Measurements from ENCODE around the gene DGKG. TPM values are rescaled to one million over a fixed set of nuclear protein-coding genes. Genes with fewer than 3 reads are reported as not detected.

Gene DGKG
- total RNA-seq, 1 donor: 2.5 TPM

GRCh38 chr3:186258968-186259367, 103.1 kb downstream of the DGKG start:
- Histone ChIP-seq H3K9me3 (ENCODE audit: low read depth, low read length) (no peaks in the 10 kb centered on the region), H3K27me3 (ENCODE audit: insufficient read depth, low read length) (no peaks in the 10 kb centered on the region), H3K4me1 (ENCODE audit: insufficient read depth, low read length) (peaks cover 16% of the 10 kb centered on the region), H3K4me3 (ENCODE audit: low read length) (no peak overlapping the region)

DNA sequence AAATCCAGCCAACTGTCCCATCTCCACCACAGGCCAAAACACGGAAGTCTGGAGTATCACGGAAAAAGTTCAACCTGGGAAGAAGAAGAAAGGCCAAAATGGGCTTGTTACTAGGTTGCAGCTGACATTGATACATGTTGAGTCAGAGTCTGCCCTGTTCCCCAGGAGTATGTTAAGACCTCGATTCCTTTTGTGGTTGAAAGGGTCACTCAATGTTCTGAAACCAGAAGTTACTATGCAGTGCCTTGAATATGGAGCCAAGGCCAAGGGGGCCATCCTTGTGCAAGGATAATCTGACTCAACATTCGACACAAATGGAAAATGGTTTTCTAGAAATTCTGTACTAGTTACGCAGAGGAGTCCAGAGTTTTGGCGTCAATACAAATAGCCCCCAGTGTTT, 104.2 kb downstream of the DGKG start:
- Histone ChIP-seq H3K4me1 (ENCODE audit: insufficient read depth, low read length) (peaks cover 21% of the 10 kb centered on the region), H3K27me3 (ENCODE audit: insufficient read depth, low read length) (no peaks in the 10 kb centered on the region), H3K4me3 (ENCODE audit: low read length) (no peak overlapping the region), H3K9me3 (ENCODE audit: low read depth, low read length) (no peaks in the 10 kb centered on the region)

GRCh38 chr3:186255703-186256331, 106.2 kb downstream of the DGKG start:
- H3K4me3 ChIP-seq (ENCODE audit: low read length): no peak overlapping the region

DNA sequence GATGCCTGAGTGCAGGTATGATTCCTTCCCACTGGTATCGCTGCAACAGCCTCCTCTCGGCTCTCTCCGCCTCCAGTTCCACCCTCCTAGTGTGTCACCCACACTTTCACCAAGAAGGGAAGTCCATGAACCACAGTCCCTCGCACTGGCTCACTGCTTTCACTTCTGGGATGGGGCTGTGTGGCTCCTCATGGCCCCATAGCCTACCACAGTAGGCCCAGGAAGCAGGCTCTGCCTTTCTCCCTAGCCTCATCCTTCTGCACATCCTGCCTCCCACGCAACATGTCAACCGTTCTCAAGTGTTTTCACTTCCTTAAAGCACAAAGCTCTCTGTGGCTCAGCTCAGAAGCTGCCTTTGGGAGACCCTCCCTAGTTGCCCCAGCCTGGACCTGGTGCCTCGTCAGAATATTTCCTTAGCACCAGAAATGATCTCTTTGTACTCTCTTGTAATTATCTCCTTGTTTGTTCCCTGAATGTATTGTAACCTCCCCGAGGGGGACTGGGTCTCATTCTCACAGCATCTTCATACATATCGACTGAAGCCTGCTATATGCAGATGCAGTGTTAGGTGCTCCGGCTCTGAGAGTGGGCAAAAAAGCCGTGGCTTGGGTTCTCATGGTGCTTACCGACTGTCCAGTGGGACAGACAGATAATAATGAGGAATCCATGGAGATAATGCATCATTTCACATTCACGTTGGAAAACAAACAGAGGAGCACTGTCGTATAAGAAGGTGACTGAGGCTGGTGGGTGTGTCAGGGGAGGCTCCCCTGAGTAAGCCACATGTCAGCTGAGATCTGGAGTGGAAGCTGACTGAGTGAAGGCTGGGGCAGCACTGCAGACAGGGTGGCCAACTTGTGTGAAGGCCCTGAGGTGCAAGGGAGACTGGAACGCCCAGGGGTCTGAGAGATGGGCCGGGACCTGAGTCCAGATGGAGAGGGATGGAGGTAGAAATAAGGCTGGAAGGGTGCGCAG, 107.1 kb downstream of the DGKG start:
- peaks cover 21% of the 10 kb centered on the region for H3K4me1 ChIP-seq (ENCODE audit: insufficient read depth, low read length)
- no peak overlapping the region for H3K4me3 ChIP-seq (ENCODE audit: low read length)
- H3K27me3 ChIP-seq (ENCODE audit: insufficient read depth, low read length): no peaks in the 10 kb centered on the region
- H3K9me3 ChIP-seq (ENCODE audit: low read depth, low read length): no peaks in the 10 kb centered on the region

More at GRCh38 chr3:186255703-186256331, 106.2 kb downstream of the DGKG start:
- H3K27me3 ChIP-seq (ENCODE audit: insufficient read depth, low read length): no peaks in the 10 kb centered on the region
- H3K9me3 ChIP-seq (ENCODE audit: low read depth, low read length): no peaks in the 10 kb centered on the region
- H3K4me1 ChIP-seq (ENCODE audit: insufficient read depth, low read length): peaks cover 21% of the 10 kb centered on the region

GRCh38 chr3:186251948-186252619, 110.0 kb downstream of the DGKG start:
- Histone ChIP-seq H3K4me3 (ENCODE audit: low read length) (no peak overlapping the region), H3K4me1 (ENCODE audit: insufficient read depth, low read length) (peaks cover 21% of the 10 kb centered on the region), H3K27me3 (ENCODE audit: insufficient read depth, low read length) (no peaks in the 10 kb centered on the region), H3K9me3 (ENCODE audit: low read depth, low read length) (no peaks in the 10 kb centered on the region)

DNA sequence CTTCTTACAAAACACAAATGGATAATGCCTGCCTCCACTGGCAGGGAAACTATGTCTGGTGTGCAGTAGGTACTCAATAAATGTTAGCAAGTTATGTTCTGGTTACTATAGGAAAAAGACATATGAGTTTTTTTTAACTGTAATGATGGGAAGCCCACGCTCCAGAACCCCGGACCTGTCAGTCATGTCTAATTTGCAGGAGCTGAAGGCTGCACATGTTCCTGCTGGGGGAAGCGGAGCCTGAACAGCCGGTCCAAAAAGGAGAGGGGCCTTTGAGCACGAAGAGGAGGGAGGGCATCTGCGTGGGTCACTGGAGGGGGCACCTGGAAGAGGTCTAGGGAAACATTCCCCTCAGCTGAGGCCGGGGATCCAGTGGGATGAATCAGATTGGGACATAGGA, 113.2 kb downstream of the DGKG start:
- no peak overlapping the region for H3K4me3 ChIP-seq (ENCODE audit: low read length)
- H3K27me3 ChIP-seq (ENCODE audit: insufficient read depth, low read length): no peaks in the 10 kb centered on the region
- H3K4me1 ChIP-seq (ENCODE audit: insufficient read depth, low read length): peaks cover 3% of the 10 kb centered on the region
- H3K9me3 ChIP-seq (ENCODE audit: low read depth, low read length): no peaks in the 10 kb centered on the region

- Histone ChIP-seq H3K27me3 (ENCODE audit: insufficient read depth, low read length) (no peaks in the 10 kb centered on the region), H3K9me3 (ENCODE audit: low read depth, low read length) (no peaks in the 10 kb centered on the region), H3K4me3 (ENCODE audit: low read length) (no peak overlapping the region), H3K4me1 (ENCODE audit: insufficient read depth, low read length) (no peaks in the 10 kb centered on the region)
Observed at GRCh38 chr3:186247821-186248814, 113.9 kb downstream of the DGKG start.

- H3K9me3 ChIP-seq (ENCODE audit: low read depth, low read length): no peaks in the 10 kb centered on the region
- no peaks in the 10 kb centered on the region for H3K27me3 ChIP-seq (ENCODE audit: insufficient read depth, low read length)
- H3K4me1 ChIP-seq (ENCODE audit: insufficient read depth, low read length): peaks cover 8% of the 10 kb centered on the region
- H3K4me3 ChIP-seq (ENCODE audit: low read length): no peak overlapping the region
Observed at GRCh38 chr3:186246941-186247340, 115.1 kb downstream of the DGKG start.

DNA sequence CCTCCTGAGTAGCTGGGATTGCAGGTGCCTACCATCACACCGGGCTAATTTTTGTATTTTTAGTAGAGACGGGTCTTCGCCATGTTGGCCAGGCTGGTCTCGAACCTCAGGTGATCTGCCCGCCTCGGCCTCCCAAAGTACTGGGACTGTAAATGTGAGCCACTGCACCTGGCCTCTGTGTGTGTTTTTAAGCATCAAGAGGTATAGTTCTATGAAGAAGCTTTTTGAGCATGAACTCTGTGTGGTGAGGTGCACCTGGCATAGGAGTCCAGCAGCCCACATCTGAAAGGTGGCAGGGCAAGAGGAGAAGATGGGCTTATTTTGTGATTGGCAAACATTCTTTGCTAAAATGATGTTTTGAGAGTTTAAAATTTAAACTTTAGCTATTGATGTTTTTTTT, 118.0 kb downstream of the DGKG start:
- Histone ChIP-seq H3K9me3 (ENCODE audit: low read depth, low read length) (no peaks in the 10 kb centered on the region), H3K4me3 (ENCODE audit: low read length) (no peak overlapping the region), H3K27me3 (ENCODE audit: insufficient read depth, low read length) (no peaks in the 10 kb centered on the region), H3K4me1 (ENCODE audit: insufficient read depth, low read length) (peaks cover 10% of the 10 kb centered on the region)

DNA sequence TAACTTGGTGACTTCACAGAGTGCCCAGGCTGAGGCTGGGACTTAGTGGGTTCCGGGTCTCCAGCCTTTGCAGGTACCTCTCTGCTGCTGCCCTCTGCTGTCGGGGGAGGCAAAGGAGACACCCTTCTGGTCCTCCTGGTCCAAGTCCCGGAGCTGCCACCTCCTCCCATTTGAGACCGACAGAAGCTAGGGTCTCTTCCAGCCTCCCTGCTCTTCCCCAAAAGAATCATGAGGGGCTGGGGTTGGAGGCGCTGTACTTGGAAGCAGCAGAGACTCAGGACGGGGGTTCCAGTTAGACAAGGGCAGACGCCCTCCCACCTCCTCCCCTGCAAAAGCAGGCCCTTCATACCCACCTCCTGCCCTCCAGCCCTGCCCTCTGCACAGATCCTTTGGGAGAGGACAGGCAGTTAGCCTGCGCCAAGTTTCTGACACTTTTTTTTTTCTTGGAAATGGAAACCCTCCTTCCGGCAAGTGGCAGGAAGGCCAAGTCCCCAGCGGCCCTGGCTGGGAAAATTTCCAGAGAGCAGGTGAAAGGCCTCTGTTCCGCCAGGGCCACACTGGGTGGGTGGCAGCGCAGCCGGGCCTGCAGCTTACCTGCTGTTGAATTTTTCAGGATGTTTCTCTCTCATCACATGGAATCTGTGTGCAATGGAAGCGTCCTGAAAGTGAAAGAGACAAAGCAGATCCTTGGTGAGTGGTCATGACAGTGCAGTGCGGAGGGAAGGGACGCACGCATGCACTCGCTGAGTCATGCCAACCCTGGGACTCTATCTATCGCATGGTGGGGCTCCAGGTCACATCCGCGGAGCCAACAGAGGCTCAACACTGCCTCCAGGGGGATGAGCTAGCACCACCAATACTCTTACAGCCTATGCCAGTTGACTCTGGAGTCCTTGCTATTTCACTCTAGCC, 119.9 kb downstream of the DGKG start:
- peaks cover 10% of the 10 kb centered on the region for H3K4me1 ChIP-seq (ENCODE audit: insufficient read depth, low read length)
- no peaks in the 10 kb centered on the region for H3K27me3 ChIP-seq (ENCODE audit: insufficient read depth, low read length)
- no peaks in the 10 kb centered on the region for H3K9me3 ChIP-seq (ENCODE audit: low read depth, low read length)
- no peak overlapping the region for H3K4me3 ChIP-seq (ENCODE audit: low read length)

GRCh38 chr3:186239321-186239720, 122.7 kb downstream of the DGKG start:
- Histone ChIP-seq H3K4me3 (ENCODE audit: low read length) (no peak overlapping the region), H3K9me3 (ENCODE audit: low read depth, low read length) (no peaks in the 10 kb centered on the region), H3K27me3 (ENCODE audit: insufficient read depth, low read length) (no peaks in the 10 kb centered on the region), H3K4me1 (ENCODE audit: insufficient read depth, low read length) (peaks cover 10% of the 10 kb centered on the region)

- Histone ChIP-seq H3K27me3 (ENCODE audit: insufficient read depth, low read length) (no peaks in the 10 kb centered on the region), H3K9me3 (ENCODE audit: low read depth, low read length) (no peaks in the 10 kb centered on the region), H3K4me3 (ENCODE audit: low read length) (no peak overlapping the region), H3K4me1 (ENCODE audit: insufficient read depth, low read length) (peaks cover 10% of the 10 kb centered on the region)
Observed at GRCh38 chr3:186237915-186238314, 124.1 kb downstream of the DGKG start.

- Histone ChIP-seq H3K27me3 (ENCODE audit: insufficient read depth, low read length) (no peaks in the 10 kb centered on the region), H3K4me3 (ENCODE audit: low read length) (no peak overlapping the region), H3K9me3 (ENCODE audit: low read depth, low read length) (no peaks in the 10 kb centered on the region), H3K4me1 (ENCODE audit: insufficient read depth, low read length) (no peaks in the 10 kb centered on the region)
Observed at GRCh38 chr3:186236357-186237020, 125.5 kb downstream of the DGKG start.
